HG03135 (cell line): ENCODE data around the gene PLAGL1.
"Not testable (repeated sequence)": the region's sequence is repeated elsewhere in the genome, so short reads cannot be mapped to it uniquely, and the experiment has no call there.

ENCODE experiments used
- ATAC-seq: cut with Tn5 transposase; IDR thresholded peaks from one replicate; pipeline ENCODE4 v1.9.1; 2021; ENCODE audit warnings: mild to moderate bottlenecking, moderate library complexity; ENCODE audit not compliant: unreplicated experiment

Gene PLAGL1

DNA sequence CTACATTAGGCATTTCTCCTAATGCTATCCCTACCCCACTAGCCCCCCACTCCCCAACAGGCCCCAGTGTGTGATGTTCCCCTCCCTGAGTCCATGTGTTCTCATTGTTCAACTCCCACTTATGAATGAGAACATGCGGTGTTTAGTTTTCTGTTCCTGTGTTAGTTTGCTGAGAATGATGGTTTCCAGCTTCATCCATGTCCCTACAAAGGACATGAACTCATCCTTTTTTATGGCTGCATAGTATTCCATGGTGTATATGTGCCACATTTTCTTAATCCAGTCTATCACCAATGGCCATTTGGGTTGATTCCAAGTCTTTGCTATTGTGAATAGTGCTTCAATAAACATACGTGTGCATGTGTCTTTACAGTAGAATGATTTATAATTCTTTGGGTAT lies 1.6 kb upstream of the PLAGL1 start:
- not testable (repeated sequence) for ATAC-seq

GRCh38 chr6:144008846-144009245 lies 787 bp upstream of the PLAGL1 start:
- ATAC-seq = no peak

GRCh38 chr6:144007478-144008119 lies 460 bp downstream of the PLAGL1 start:
- peak; percentile 33 for ATAC-seq

DNA sequence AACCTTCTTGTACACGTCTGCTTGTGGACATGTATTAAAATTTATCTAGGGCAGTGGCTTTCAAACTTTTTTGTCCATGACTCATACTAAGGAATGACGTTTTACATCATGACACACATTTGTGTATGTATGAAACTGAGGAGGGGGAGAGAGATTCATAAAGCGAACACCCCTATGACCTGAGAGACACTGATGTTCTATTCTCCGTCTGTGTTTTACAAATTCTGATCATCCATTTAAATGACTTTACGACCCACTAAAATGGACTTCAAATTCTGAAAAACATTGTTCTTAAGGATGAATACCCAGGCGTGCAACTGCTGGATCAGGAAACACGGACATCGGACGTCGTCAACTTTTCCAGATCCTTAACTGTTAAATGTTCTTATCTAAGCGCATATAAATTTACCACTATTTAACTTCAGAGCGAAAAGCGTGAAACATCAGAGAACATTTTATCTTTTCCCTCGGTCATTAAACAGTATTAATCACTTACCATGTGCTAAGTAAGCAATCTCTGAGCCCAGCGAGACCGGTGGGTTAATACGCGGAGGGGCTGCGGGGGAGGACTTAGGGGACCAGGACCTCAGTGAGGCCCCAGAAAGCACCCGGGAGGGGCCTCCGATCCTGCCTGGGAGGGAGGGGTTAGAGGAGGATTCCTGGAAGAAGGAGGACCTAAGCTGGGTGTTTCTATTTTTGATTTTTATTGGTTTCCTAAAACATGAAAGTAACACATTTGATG lies 1.2 kb downstream of the PLAGL1 start:
- ATAC-seq = no peak

DNA sequence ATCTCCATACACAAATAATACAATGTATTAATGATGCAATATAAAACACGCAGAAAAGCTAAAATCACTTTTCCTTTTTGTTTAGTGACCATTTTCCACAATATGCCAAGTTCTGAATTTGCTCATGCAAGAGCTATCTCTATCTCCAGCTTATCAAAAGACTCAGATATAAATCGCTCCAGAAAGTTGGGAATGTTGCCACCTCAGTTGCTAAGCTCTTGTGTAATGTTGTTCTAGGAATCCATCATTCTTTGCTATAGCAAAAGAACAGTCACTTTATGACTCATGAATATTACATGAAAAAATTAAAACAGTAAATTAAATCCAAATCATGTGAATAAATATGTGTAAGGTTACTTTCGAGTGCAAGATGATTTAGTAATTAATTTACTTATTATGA lies 8.7 kb downstream of the PLAGL1 start:
- ATAC-seq = no peak

- no peak for ATAC-seq
Measured at GRCh38 chr6:143998686-143999085, 9.4 kb downstream of the PLAGL1 start.

- no peak for ATAC-seq
Measured at GRCh38 chr6:143993965-143994646, 14.0 kb downstream of the PLAGL1 start.

DNA sequence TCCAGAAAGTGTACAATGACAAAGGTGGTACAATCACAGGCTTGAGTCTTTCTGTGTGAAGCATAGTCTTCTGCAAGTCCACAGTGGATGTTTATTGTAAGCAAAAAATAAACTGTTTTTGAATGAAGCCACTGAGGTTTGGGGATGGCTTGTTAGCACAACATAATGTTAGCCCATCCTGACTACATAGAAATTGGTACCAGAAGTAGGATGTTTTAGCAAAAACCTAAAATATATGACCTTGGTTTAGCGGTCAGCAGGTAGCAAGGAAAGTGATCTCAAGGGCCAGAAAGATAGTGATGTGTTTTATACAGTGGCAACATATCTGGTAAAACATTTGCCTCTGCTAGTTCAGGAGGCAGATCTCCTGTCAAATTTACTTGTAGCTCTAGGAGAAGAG lies 15.8 kb downstream of the PLAGL1 start:
- no peak for ATAC-seq

DNA sequence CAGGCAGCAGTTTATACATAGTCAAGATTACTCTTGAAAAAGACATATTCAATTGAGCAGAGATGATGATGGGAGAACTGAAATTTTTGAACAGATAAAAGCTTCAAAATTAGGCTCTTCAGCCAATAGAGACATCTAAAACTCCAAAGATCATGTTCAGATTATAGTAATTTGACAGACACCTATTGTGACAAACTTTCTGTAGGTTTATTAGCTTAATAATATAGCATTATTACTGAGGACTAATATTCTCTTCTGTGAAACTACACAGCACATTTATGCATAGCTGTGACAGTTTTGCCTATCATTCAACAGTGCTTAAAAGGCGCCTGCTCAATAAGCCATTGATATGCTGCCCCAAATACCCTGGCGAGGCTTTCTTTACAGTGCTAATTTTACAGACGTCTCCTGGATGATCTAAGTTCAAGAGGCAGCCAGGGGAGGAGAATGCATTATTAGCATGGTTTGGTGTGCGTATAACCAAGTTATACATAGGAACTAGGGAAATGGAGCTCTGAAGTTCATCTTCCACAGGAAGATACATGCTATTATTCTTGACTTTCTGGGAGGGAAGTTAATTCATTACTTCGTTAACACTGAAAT lies 21.5 kb downstream of the PLAGL1 start:
- ATAC-seq = no peak

GRCh38 chr6:143984666-143985065 lies 23.4 kb downstream of the PLAGL1 start:
- ATAC-seq = no peak

DNA sequence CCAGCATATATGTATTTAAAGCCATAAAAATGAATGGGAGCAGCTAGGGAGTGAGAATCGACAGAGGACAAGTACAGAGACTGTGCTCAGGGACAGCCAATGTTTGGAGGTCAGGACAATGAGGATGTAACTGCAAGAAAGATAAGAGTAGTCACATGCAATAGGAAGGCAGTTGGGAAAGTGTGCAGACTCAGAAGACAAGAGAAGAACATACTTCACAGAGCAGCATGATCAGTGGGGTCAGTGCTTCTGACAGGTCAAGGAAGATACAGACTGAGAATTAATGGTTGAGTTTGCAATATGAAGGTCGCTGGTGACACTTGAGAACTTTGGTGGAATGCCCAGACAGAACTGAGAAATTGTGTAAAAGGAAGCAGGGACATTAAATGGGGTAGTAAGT lies 25.1 kb downstream of the PLAGL1 start:
- ATAC-seq = no peak

DNA sequence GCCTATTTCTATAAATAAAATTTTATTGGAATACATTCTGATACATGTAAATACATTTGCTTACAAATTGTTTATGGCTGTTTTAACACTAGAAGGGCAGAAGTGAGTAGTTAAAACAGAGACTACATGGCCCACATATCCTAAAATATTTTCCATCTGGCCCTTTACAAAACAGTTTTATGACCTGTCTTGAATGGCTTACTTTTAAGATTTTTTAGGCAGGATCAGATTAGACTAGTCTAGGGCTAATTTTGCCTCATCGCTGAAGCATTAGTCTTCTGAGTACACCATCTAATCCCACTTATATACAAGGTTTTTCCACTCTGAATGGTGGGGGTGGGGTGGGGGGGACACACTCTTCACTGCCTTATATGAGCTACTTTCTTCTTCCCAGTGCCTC lies 27.1 kb downstream of the PLAGL1 start:
- ATAC-seq = no peak

DNA sequence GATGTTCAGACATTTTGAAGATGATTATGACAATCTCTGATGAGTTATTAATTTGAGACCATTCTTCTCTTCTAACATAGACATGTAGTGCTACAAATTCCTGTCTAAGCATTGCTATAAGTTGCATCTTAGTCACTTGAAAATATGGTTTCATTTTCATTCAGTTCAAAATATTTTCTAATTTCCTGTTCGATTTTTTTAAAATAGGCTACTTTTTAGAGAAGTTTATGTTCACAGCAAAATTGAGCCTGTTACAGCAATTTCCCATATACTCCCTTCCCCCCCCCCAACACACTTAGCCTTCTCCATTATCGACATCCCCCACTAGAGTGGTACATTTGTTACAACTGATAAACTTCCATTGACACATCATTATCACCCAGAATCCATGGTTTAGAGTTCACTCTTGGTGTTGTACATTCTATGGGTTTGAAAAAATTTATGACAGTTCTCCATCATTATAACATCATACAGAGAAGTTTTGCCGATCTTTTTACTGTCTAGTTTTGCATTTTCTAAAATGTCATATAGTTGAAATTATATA lies 31.2 kb downstream of the PLAGL1 start:
- ATAC-seq = no peak

GRCh38 chr6:143974089-143974488 lies 34.0 kb downstream of the PLAGL1 start:
- ATAC-seq = no peak

GRCh38 chr6:143973097-143973966 lies 34.7 kb downstream of the PLAGL1 start:
- ATAC-seq = no peak

DNA sequence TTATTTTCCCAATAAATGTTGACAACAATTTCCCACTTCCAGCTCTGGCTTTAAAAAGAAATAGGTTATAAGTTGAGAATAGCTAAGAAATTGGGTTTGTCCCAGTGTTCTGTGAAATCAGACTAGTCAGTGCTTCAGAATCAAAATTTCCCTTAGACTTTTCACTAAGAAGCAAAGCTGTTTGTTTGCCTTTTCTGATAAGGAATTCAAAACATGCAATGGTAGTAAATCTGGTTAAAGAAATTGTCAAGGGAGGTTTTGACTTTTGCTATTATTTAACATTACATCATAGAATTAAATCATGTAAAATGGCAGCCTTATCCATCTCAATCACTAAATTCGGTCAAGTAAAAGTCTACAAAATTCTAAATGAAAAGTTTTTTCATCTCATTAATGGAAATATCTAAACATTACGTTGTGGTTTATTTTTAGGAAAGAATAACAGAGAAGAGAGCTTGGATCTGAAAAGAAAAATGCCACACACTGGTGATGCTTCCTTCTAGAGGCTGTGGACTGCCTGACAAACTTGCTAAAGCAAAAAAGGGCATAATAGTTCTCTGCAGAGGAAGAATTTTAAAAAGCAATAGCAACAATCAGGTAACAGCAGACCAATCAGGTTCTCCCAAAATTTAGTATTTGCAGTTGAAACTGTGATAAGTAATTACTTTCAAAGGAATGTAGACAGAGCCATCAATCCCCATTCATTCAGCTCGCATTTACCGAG lies 36.4 kb downstream of the PLAGL1 start:
- ATAC-seq = no peak

GRCh38 chr6:143970456-143971218 lies 37.4 kb downstream of the PLAGL1 start:
- ATAC-seq = no peak

GRCh38 chr6:143969077-143969476 lies 39.0 kb downstream of the PLAGL1 start:
- no peak for ATAC-seq
